Activated naive CD8-positive, alpha-beta T cell treated with anti-CD3 and anti-CD28 coated beads for 36 hours (primary cell): ENCODE measurements around the gene HARS1. TPM values are rescaled to one million over a fixed set of nuclear protein-coding genes. Genes with fewer than 3 reads are reported as not detected.
"Not testable (repeated sequence)": the region's sequence is repeated elsewhere in the genome, so short reads cannot be mapped to it uniquely, and the experiment has no call there.

ENCODE experiments used
- DNase-seq: peaks from one replicate; pipeline ENCODE4 v3.0.0; 2021
- H3K27ac Mint-ChIP-seq: one replicate; pipeline ENCODE4 v1.8.0; 2022; ENCODE audit warnings: mild to moderate bottlenecking, moderate library complexity, mixed read lengths
- H3K27me3 Mint-ChIP-seq: one replicate; pipeline ENCODE4 v1.8.0; 2022; ENCODE audit warnings: mild to moderate bottlenecking, mixed read lengths
- H3K36me3 Mint-ChIP-seq: one replicate; pipeline ENCODE4 v1.8.0; 2021; ENCODE audit warnings: mild to moderate bottlenecking, mixed read lengths
- H3K4me1 Mint-ChIP-seq: one replicate; pipeline ENCODE4 v1.8.0; 2021; ENCODE audit warnings: mixed read lengths
- H3K4me3 Mint-ChIP-seq: one replicate; pipeline ENCODE4 v1.8.0; 2022; ENCODE audit warnings: mild to moderate bottlenecking, moderate library complexity, mixed read lengths
- H3K9me3 Mint-ChIP-seq: one replicate; pipeline ENCODE4 v1.8.0; 2022; ENCODE audit warnings: mixed read lengths
- total RNA-seq, 2 experiments: library from RNA; stranded (reverse); gene quantifications; one replicate each; pipeline ENCODE4 v1.2.3, GENCODE V29; 2021

HARS1 gene
- total RNA-seq, 2 experiments from 2014 or later = 95.2 to 104 TPM

- H3K4me1 Mint-ChIP-seq = peaks cover 21% of the 10 kb centered on the region
- H3K9me3 Mint-ChIP-seq = no peaks in the 10 kb centered on the region
- peaks cover 52% of the 10 kb centered on the region for H3K36me3 Mint-ChIP-seq
- H3K27ac Mint-ChIP-seq = peak overlapping the region; percentile 94
- DNase-seq = no peak
- no peaks in the 10 kb centered on the region for H3K27me3 Mint-ChIP-seq
- peak overlapping the region; percentile 98 for H3K4me3 Mint-ChIP-seq
Observed at GRCh38 chr5:140664030-140664358, 27.2 kb downstream of the HARS1 start.

DNA sequence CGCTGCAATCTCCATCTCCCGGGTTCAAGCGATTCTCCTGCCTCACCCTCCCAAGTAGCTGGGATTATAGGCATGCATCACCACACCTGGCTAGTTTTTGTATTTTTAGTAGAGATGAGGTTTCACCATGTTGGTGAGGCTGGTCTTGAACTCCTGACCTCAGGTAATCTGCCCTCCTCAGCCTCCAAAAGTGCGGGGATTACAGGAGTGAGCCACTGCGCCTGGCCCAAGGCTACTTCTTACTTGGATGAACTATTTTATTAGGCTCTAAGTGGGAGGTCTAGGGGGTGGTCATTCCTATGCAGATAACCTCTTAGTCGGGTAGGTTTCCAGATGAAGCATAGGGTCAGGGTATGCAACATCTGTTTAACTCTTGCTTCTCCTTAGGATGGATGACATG is 30.8 kb downstream of the HARS1 start:
- H3K4me3 Mint-ChIP-seq, H3K9me3 Mint-ChIP-seq, DNase-seq, H3K4me1 Mint-ChIP-seq, H3K27ac Mint-ChIP-seq, H3K27me3 Mint-ChIP-seq: not testable (repeated sequence)
- peaks cover 35% of the 10 kb centered on the region for H3K36me3 Mint-ChIP-seq

DNA sequence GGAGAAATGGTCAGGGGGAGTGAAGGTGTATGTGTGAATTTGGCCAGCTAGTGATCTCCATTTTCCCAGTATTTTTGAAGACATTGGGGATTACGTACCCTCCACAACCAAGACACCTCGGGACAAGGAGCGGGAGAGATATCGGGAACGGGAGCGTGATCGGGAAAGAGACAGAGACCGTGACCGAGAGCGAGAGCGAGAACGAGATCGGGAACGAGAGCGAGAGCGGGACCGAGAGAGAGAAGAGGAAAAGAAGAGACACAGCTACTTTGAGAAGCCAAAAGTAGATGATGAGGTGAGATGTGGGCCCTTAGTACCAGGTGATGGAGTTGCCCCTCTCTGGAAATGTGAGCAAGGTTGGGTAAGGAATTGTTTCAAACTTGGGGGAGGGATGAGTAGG is 32.3 kb downstream of the HARS1 start:
- Mint-ChIP-seq H3K27me3 (no peaks in the 10 kb centered on the region), H3K4me3 (no peak overlapping the region), H3K27ac (no peak overlapping the region), H3K4me1 (peaks cover 6% of the 10 kb centered on the region), H3K9me3 (no peaks in the 10 kb centered on the region), H3K36me3 (peaks cover 33% of the 10 kb centered on the region)
- no peak for DNase-seq

DNA sequence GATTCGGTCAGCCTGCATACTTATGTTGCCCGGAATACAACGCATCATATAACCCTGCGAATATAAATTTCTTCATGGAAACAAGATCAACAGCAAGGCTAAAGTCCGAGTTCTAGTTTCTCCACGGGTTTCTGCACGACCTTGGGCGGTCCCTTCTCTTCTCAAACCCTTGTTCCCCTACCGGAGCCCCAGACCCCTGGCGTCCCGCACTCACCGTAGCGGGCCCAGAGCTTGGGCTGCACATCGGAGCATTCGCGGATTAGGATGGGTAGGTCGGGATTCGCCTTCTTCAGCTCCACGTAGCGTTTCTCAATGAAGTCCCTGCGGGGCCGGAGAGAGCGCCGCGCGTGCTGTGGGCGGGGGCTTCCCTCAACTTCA is 44.1 kb downstream of the HARS1 start:
- H3K36me3 Mint-ChIP-seq = peaks cover 33% of the 10 kb centered on the region
- H3K4me1 Mint-ChIP-seq = peaks cover 36% of the 10 kb centered on the region
- H3K27ac Mint-ChIP-seq = peak overlapping the region; percentile 98
- H3K9me3 Mint-ChIP-seq = no peaks in the 10 kb centered on the region
- H3K4me3 Mint-ChIP-seq = peak overlapping the region; percentile 100
- H3K27me3 Mint-ChIP-seq = peaks cover 3% of the 10 kb centered on the region
- no peak for DNase-seq

- Mint-ChIP-seq H3K36me3 (peaks cover 22% of the 10 kb centered on the region), H3K9me3 (no peaks in the 10 kb centered on the region), H3K27me3 (peaks cover 3% of the 10 kb centered on the region), H3K27ac (no peak overlapping the region), H3K4me1 (peaks cover 50% of the 10 kb centered on the region), H3K4me3 (no peak overlapping the region)
- no peak for DNase-seq
Observed at GRCh38 chr5:140642718-140643117, 48.5 kb downstream of the HARS1 start.

GRCh38 chr5:140641716-140642115 is 49.5 kb downstream of the HARS1 start:
- Mint-ChIP-seq H3K4me3 (peak overlapping the region; percentile 34), H3K9me3 (no peaks in the 10 kb centered on the region), H3K4me1 (peaks cover 50% of the 10 kb centered on the region), H3K27me3 (no peaks in the 10 kb centered on the region), H3K36me3 (peaks cover 17% of the 10 kb centered on the region), H3K27ac (no peak overlapping the region)
- no peak for DNase-seq

DNA sequence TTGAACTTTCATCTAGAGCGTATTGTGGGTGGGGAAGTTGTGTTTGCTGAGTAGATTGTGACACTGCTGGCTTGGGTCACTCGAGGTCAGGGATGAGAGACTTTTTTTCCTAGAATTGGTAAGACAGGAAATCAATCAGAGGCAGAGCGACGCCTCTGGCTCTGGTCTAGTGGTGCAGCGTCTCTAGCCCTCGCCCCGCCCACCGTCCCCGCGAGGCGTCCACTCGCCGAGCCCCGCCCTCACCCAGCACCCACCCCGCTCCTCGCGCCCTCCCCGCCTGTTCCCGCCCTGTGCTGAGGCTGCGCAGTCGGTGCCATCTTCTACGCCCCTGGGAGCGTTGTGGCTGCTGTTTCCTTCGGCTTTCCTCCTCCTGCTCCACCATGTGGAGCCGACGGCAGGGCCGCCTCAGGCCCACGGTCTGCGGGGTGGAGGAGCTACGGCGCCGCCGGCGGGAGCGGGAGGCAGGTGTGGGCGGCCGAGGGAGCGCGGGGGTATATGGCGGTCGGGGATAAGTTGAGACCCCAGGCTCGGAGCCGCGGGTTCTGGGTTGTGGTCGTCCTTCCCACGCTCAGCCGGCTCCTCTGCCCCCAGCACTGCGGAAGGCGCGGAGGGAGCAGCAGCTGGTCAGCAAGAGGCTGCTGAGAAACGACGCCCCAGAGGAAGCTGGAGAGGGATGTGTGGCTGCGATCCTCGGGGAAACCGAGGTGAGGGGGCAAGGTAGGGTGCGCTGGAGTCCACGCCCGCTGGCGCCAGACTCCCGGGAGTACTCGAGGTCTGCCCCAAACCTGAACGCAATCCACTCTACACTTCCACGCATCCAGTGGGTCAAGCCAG is 51.8 kb downstream of the HARS1 start, which contains the start of gene TMCO6:
TMCO6 (plus strand) TSS at position 304 of the 834 bp plus-strand sequence; CDS start at position 381, 77 bp downstream.
- peaks cover 43% of the 10 kb centered on the region for H3K4me1 Mint-ChIP-seq

DNA sequence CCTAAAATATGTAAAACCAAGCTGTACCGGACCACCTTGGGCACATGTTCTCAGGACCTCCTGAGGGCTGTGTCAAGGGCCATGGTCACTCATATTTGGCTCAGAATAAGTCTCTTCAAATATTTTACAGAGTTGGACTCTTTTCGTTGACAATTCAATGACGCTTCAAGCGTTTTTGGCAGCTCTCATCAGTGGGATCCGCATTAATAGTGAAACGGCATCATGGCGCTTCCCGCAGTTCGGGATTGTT is 52.3 kb downstream of the HARS1 start:
- H3K4me3 Mint-ChIP-seq = peak overlapping the region; percentile 88
- peak overlapping the region; percentile 86 for H3K27ac Mint-ChIP-seq
- H3K36me3 Mint-ChIP-seq = peaks cover 12% of the 10 kb centered on the region
- H3K9me3 Mint-ChIP-seq, H3K27me3 Mint-ChIP-seq, DNase-seq: not testable (repeated sequence)
- H3K4me1 Mint-ChIP-seq = peaks cover 43% of the 10 kb centered on the region

More for the DNA sequence above, 51.8 kb downstream of the HARS1 start, which contains the start of gene TMCO6:
- peaks cover 12% of the 10 kb centered on the region for H3K36me3 Mint-ChIP-seq
- peak; percentile 97 for DNase-seq
- peak within 1 kb of the TSS; percentile 86 for H3K27ac Mint-ChIP-seq
- no peaks in the 10 kb centered on the region for H3K27me3 Mint-ChIP-seq
- H3K9me3 Mint-ChIP-seq = no peaks in the 10 kb centered on the region
- peak within 1 kb of the TSS; percentile 88 for H3K4me3 Mint-ChIP-seq

GRCh38 chr5:140637371-140638100 is 53.6 kb downstream of the HARS1 start:
- no peak overlapping the region for H3K27ac Mint-ChIP-seq
- peaks cover 12% of the 10 kb centered on the region for H3K36me3 Mint-ChIP-seq
- no peaks in the 10 kb centered on the region for H3K9me3 Mint-ChIP-seq
- peaks cover 52% of the 10 kb centered on the region for H3K4me1 Mint-ChIP-seq
- peaks cover 9% of the 10 kb centered on the region for H3K27me3 Mint-ChIP-seq
- no peak for DNase-seq
- H3K4me3 Mint-ChIP-seq = no peak overlapping the region

DNA sequence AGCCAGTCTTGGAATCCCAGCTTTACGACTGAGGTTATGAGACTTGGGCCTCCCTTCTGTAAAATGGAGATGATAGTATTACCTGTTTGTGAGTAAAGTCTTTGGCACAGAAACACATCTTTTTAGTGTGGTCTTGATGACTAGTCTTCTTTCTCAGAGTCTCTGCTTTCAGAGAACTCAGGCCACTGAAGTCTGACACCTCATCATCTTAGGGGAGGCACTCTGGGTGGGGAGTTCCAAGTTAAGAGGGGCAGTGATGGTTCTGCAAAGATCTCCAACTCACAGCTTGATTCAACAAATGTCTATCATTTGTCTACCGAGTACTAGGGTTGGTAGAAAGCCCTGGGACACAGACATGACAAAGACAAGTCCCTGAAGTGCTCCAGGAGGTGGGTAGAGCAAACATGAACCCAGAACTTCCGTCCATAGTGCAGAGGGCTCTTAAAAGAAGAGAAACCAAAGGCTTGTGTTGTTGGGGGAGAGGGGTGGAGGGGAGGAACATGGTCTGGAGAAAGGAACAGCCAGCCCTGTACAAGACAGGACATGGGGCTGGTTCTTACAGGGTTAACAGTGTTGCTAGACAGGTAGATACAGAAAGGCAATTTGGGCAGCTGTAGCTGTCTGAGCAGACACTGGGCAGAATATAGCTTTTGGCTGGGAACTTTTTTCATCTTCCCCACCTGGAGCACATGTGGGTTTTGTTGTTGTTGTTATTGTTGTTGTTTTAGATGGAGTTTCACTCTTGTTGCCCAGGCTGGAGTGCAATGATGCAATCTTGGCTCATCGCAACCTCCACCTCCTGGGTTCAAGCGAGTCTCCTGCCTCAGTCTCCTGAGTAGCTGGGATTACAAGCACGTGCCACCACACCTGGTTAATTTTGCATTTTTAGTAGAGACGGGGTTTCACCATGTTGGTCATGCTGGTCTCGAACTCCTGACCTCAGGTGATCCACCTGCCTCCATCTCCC is 55.6 kb downstream of the HARS1 start:
- peak overlapping the region; percentile 38 for H3K27ac Mint-ChIP-seq
- DNase-seq = no peak
- H3K4me1 Mint-ChIP-seq = peaks cover 44% of the 10 kb centered on the region
- H3K36me3 Mint-ChIP-seq = peaks cover 8% of the 10 kb centered on the region
- no peaks in the 10 kb centered on the region for H3K9me3 Mint-ChIP-seq
- no peak overlapping the region for H3K4me3 Mint-ChIP-seq
- H3K27me3 Mint-ChIP-seq = peaks cover 23% of the 10 kb centered on the region

DNA sequence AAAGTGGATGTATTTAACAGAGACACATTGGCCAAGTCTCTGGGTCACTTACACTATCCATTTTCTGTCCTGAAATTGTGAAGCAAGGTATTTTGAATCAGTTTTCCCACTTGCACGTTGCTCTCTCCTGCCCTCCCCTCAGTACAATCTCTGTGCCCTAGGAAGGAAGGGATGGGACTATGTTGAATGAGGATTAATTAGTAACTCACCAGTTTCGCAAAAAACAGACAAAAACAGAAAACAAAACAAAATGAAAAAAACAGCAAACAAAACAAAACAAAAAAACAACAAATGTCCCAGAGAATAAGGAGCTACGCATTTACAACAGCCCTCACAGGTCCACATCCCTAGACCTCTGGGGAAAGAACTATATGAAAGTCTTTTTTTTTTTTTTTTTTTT is 57.1 kb downstream of the HARS1 start:
- Mint-ChIP-seq H3K4me1 (peaks cover 40% of the 10 kb centered on the region), H3K36me3 (no peaks in the 10 kb centered on the region), H3K27me3 (peaks cover 23% of the 10 kb centered on the region), H3K4me3 (no peak overlapping the region), H3K27ac (no peak overlapping the region), H3K9me3 (no peaks in the 10 kb centered on the region)
- DNase-seq = no peak

- Mint-ChIP-seq H3K4me3 (peak overlapping the region; percentile 82), H3K36me3 (no peaks in the 10 kb centered on the region), H3K4me1 (peaks cover 34% of the 10 kb centered on the region), H3K27me3 (peaks cover 23% of the 10 kb centered on the region), H3K27ac (no peak overlapping the region), H3K9me3 (no peaks in the 10 kb centered on the region)
- no peak for DNase-seq
Observed at GRCh38 chr5:140633501-140633900, 57.7 kb downstream of the HARS1 start.

GRCh38 chr5:140633021-140633471 is 58.1 kb downstream of the HARS1 start, which contains the start of gene CD14:
CD14 (minus strand) TSS chr5:140633175; CDS start chr5:140633071, 104 bp downstream.
- Mint-ChIP-seq H3K27me3 (peaks cover 23% of the 10 kb centered on the region), H3K27ac (peak within 1 kb of the TSS; percentile 69), H3K4me1 (peaks cover 32% of the 10 kb centered on the region), H3K36me3 (no peaks in the 10 kb centered on the region), H3K4me3 (peak within 1 kb of the TSS; percentile 82), H3K9me3 (peaks cover 2% of the 10 kb centered on the region)
- DNase-seq = no peak

DNA sequence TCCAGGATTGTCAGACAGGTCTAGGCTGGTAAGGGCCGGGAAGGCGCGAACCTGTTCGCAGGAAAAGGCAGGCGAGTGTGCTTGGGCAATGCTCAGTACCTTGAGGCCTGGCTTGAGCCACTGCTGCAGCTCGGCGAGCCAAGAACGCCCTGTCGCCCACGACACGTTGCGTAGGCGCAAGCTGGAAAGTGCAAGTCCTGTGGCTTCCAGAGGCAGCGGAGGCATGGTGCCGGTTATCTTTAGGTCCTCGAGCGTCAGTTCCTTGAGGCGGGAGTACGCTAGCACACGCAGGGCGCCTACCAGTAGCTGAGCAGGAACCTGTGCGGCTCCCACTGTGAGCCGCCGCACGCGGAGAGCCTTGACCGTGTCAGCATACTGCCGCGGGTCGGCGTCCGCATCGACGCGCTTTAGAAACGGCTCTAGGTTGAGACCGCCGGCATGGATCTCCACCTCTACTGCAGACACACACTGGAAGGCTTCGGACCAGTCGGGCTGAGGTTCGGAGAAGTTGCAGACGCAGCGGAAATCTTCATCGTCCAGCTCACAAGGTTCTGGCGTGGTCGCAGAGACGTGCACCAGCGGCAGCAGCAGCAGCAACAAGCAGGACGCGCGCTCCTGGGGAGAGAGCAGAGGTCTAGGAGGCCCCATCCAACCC is 58.7 kb downstream of the HARS1 start:
- peaks cover 3% of the 10 kb centered on the region for H3K9me3 Mint-ChIP-seq
- H3K36me3 Mint-ChIP-seq = no peaks in the 10 kb centered on the region
- peak; percentile 54 for DNase-seq
- peak overlapping the region; percentile 69 for H3K27ac Mint-ChIP-seq
- peaks cover 31% of the 10 kb centered on the region for H3K4me1 Mint-ChIP-seq
- H3K27me3 Mint-ChIP-seq = peaks cover 23% of the 10 kb centered on the region
- peak overlapping the region; percentile 82 for H3K4me3 Mint-ChIP-seq
